CD4-positive, alpha-beta T cell (primary cell): ENCODE measurements around the gene RCAN2. TPM values are rescaled to one million over a fixed set of nuclear protein-coding genes. Genes with fewer than 3 reads are reported as not detected.

ENCODE experiments used
- ATAC-seq: fragments of 200-7000 bp; cut with Tn5 transposase; one replicate; pipeline ENCODE4 v1.10.0; 2022; ENCODE audit warnings: mild to moderate bottlenecking; ENCODE audit not compliant: poor library complexity
- CTCF ChIA-PET: fragments of 350-600 bp; sonication (Branson Sonifier 250); formaldehyde crosslinking; loops from one replicate; lab custom pipeline; 2021; ENCODE audit warnings: antibody characterized with exemption, inconsistent platforms; lab: Charles Lee
- POLR2A ChIA-PET: fragments of 350-600 bp; sonication (Branson Sonifier 250); formaldehyde crosslinking; loops from one replicate; lab custom pipeline; 2021; ENCODE audit warnings: antibody characterized with exemption, inconsistent platforms; lab: Charles Lee
- DNase-seq, 14 experiments: peaks; one replicate each; pipeline ENCODE4 v3.0.0-alpha.2; 2013 to 2020; ENCODE audit warnings: mixed read lengths in 2 of 14
- H3K27ac ChIP-seq, 2 donors: one replicate each; pipeline versions ENCODE4 v1.5.1 to v1.7.0; 2013; ENCODE audit warnings: low read length in 2 of 2, low read depth in 1 of 2, mild to moderate bottlenecking in 1 of 2
- H3K27me3 ChIP-seq, 2 experiments: 1 replicate in 1 of 2; 2 replicates in 1 of 2; pipeline versions ENCODE4 v1.6.1 to v1.7.0; 2013; ENCODE audit warnings: low read length in 2 of 2, control low read depth in 1 of 2, mild to moderate bottlenecking in 1 of 2, moderate library complexity in 1 of 2; ENCODE audit not compliant: insufficient read depth in 2 of 2, control insufficient read depth in 1 of 2
- H3K36me3 ChIP-seq: one replicate; pipeline ENCODE4 v1.6.1; 2013; ENCODE audit warnings: low read length, control low read depth; ENCODE audit not compliant: insufficient read depth
- H3K4me1 ChIP-seq: one replicate; pipeline ENCODE4 v1.6.1; 2013; ENCODE audit warnings: low read length, control low read depth; ENCODE audit not compliant: insufficient read depth
- H3K4me3 ChIP-seq: one replicate; pipeline ENCODE4 v1.5.1; 2013; ENCODE audit warnings: mild to moderate bottlenecking, low read length, moderate library complexity
- H3K9me3 ChIP-seq, 2 experiments: 1 replicate in 1 of 2; 2 replicates in 1 of 2; pipeline versions ENCODE4 v1.6.1 to v1.7.0; 2013; ENCODE audit warnings: low read length in 2 of 2, mild to moderate bottlenecking in 2 of 2, control low read depth in 1 of 2, moderate library complexity in 1 of 2; ENCODE audit not compliant: control insufficient read depth in 1 of 2, insufficient read depth in 1 of 2
- H3K27ac Mint-ChIP-seq: one replicate; pipeline ENCODE4 v1.8.0; 2020; ENCODE audit warnings: mixed read lengths
- H3K27me3 Mint-ChIP-seq: one replicate; pipeline ENCODE4 v1.8.0; 2021; ENCODE audit warnings: mixed read lengths
- H3K36me3 Mint-ChIP-seq: one replicate; pipeline ENCODE4 v1.8.0; 2021; ENCODE audit warnings: low read depth, mixed read lengths
- H3K4me1 Mint-ChIP-seq: one replicate; pipeline ENCODE4 v1.8.0; 2021; ENCODE audit warnings: low read depth, mixed read lengths
- H3K4me3 Mint-ChIP-seq: one replicate; pipeline ENCODE4 v1.8.0; 2020; ENCODE audit warnings: mild to moderate bottlenecking, mixed read lengths
- H3K9me3 Mint-ChIP-seq: one replicate; pipeline ENCODE4 v1.8.0; 2020; ENCODE audit warnings: mixed read lengths
- CTCF ChIP-seq: fragments of 200-600 bp; IDR thresholded peaks from one replicate; pipeline ENCODE4 v1.8.0; 2022; ENCODE audit warnings: antibody characterized with exemption, mild to moderate bottlenecking
- intact Hi-C, 2 experiments: fragments of 100-400 bp; cut with DNase I in 1 of 2; cut with micrococcal nuclease in 1 of 2; formaldehyde crosslinking; loops; one replicate each; pipeline versions ENCODE4 v1.15.1 to v1.9.0; 2023 to 2025; cut with DNase I, micrococcal nuclease
- total RNA-seq, 174 experiments: library from RNA in 2 of 174; stranded (reverse) in 2 of 174; gene quantifications; one replicate each; pipeline ENCODE4 v1.2.3 and lab custom pipeline; 2021 to 2026

RCAN2 gene
- total RNA-seq, 2 experiments from 2014 or later, result not detected

- ChIA-PET POLR2A (no interaction called here), CTCF (interaction anchor here (0.8 kb wide), 1 partner anchor 18 kb away, joined by 3 read pairs; no protein-coding TSS in a partner anchor)
- DNase-seq (no peak), ATAC-seq (no peak)
- intact Hi-C loops, result no loop called here
- H3K4me1 ChIP-seq, result no peaks in the 10 kb centered on the region
- H3K4me3 ChIP-seq, result no peak overlapping the region
- H3K36me3 ChIP-seq, result no peaks in the 10 kb centered on the region
- H3K9me3 ChIP-seq, result no peaks in the 10 kb centered on the region
- Mint-ChIP-seq H3K9me3 (no peaks in the 10 kb centered on the region), H3K27me3 (no peaks in the 10 kb centered on the region), H3K36me3 (no peaks in the 10 kb centered on the region), H3K4me1 (no peaks in the 10 kb centered on the region), H3K4me3 (no peak overlapping the region), H3K27ac (no peak overlapping the region)
- H3K27me3 ChIP-seq, result no peaks in the 10 kb centered on the region
- H3K27ac ChIP-seq, result no peak overlapping the region
- no peak for TF ChIP-seq CTCF
Observed at GRCh38 chr6:46219661-46220060, 271.6 kb downstream of the RCAN2 start.

DNA sequence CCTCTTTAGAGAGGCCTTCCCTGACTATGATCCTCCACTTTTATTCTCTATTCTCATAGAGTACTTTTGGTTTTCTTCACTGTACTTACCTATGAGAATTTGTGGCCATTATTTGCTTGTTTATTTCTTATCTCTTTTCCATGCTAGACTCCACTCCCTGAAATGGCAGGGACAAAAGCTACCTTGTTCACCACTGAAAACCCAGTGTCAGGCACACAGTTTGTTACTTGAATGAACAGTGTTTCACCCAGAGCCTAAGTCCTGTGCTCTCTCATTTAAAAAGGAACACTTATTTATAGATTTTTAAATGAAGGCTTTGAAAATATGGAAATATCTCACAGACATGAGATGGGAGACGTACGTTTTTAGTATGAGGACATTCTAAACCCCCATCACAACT is 272.8 kb downstream of the RCAN2 start:
- intact Hi-C loops, result no loop called here
- Histone ChIP-seq H3K4me3 (no peak overlapping the region), H3K9me3 (no peaks in the 10 kb centered on the region), H3K27me3 (no peaks in the 10 kb centered on the region), H3K27ac (no peak overlapping the region), H3K36me3 (no peaks in the 10 kb centered on the region), H3K4me1 (no peaks in the 10 kb centered on the region)
- no peak for TF ChIP-seq CTCF
- ChIA-PET CTCF (no interaction called here), POLR2A (no interaction called here)
- no peaks in the 10 kb centered on the region for H3K9me3 Mint-ChIP-seq
- no peaks in the 10 kb centered on the region for H3K27me3 Mint-ChIP-seq
- no peak overlapping the region for H3K4me3 Mint-ChIP-seq
- no peak for ATAC-seq
- no peak overlapping the region for H3K27ac Mint-ChIP-seq
- no peak for DNase-seq
- no peaks in the 10 kb centered on the region for H3K36me3 Mint-ChIP-seq
- no peaks in the 10 kb centered on the region for H3K4me1 Mint-ChIP-seq

DNA sequence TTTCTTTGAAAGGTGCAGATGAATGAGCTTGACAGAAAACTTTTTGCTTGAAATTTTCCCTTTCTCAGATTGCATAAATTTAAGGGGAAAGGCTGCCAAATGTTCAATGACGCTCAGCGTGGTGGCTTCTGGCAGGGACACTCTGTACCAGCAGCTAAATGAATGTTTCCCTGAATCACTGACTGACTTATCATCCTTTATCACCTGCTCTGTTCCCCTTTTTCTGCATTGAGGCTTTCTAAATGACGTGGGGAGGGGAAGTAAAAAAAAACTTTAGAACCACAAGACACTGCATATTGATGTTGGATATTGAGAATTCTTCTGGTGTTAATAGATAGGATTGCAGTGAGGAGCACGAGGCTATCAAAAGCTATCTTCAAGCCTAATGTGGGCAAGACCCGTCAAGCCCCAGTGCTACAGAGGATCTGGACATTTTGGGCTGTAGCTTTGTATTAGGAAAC is 273.5 kb downstream of the RCAN2 start:
- no peaks in the 10 kb centered on the region for H3K36me3 Mint-ChIP-seq
- ATAC-seq (no peak), DNase-seq (peak in 2 of 14 experiments; percentile 13 to 17)
- ChIA-PET POLR2A (no interaction called here), CTCF (no interaction called here)
- intact Hi-C loops, result no loop called here
- H3K4me3 Mint-ChIP-seq, result no peak overlapping the region
- no peaks in the 10 kb centered on the region for H3K9me3 ChIP-seq
- H3K4me1 ChIP-seq, result no peaks in the 10 kb centered on the region
- H3K27ac ChIP-seq, result no peak overlapping the region
- H3K27ac Mint-ChIP-seq, result no peak overlapping the region
- no peaks in the 10 kb centered on the region for H3K36me3 ChIP-seq
- no peaks in the 10 kb centered on the region for H3K27me3 ChIP-seq
- H3K4me3 ChIP-seq, result no peak overlapping the region
- no peaks in the 10 kb centered on the region for H3K9me3 Mint-ChIP-seq
- TF ChIP-seq CTCF, result no peak
- no peaks in the 10 kb centered on the region for H3K27me3 Mint-ChIP-seq
- H3K4me1 Mint-ChIP-seq, result no peaks in the 10 kb centered on the region
